ENCODE measurements around the gene CAMK2D.

CAMK2D gene

DNA sequence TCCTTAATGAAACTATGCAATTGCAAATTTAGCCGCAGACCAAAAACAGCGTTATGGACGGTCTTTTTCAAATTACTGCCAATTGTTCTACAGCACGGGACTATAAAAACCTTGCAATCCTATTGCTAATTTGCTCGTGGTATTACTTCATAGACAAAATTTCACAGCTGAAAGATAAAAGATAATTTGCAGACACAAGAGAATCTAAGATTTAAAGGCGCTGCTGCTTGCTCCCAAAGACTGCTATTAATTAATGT is 1.4 kb upstream of the CAMK2D start:
- no peak for DNase-seq (ENCODE audit: low read depth, low spot score)

- peak; percentile 98 for DNase-seq (ENCODE audit: low read depth, low spot score)
These were observed 869 bp upstream of the CAMK2D start for GRCh38 chr4:113762186-113763028.

DNA sequence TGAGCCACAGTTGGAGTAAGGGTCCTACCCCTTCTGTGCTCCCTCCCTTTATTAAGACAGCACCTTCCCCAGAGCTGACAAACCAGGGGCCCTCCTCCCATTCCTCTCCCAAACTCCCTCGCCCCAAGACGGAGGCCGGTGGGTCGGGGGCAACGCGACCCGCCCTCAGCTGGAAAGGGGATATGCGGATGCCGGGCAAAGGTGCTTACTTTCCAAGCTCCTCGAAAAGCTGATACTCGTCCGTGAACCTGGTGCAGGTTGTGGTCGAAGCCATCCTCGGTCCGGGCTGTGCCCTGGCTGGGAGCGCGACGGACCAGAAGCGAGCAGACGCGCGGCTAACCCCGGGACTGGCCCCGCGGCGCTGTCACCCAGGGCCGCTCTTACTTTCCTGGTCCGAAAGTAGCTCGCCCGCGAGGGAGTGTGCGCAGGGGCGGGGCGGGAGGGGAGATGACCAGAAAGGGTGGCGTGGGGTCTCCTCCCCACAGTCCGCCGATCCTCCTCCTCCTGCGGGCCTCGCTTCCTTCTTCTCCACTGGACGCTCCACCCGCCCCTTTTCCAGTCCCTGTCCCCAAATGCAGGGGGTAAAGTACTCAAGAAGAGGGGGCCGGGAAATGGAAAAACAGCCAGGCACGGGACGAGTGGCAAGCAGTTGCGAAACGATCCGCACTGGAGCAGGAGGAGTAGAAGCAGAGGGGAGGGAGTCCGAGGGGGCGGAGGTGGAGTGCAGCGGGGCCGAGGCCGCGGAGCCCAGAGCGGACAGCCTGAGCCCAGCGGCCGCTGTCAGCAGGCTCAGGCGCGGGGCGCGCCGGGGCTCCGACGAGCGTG is 531 bp downstream of the CAMK2D start:
- no peak for DNase-seq (ENCODE audit: low read depth, low spot score)

DNA sequence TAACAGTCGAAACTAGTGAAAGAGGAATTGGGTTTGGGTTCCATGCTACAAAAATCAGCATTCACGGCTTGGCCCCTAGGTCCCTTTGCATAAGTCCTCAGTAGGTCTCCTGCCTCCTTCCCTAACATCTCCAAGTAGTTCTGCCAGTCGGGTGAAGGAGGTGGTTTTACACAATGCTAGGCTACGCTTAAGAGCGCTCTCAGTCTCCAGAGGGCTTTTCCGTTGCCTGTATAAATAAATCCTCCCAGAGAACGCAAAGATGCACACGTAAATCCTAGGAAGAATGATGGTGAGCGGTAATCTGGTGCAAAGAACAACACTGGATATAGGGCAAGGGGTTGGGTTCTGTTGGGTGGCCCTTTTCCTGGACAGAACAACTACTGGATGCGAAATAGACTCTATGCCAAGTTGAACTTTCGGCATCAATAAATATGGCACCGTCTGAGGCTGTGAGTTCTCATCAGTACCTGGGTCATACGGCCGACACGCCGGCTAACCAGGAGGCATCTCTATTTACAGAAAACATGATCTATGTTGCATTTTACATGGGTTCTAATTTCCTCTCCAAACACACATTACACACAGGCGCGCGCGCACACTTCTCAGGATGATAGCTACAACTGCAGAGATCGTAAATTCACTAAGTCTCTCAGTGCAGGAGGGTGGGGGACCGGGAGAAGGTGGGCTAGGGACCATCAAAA is 1.3 kb downstream of the CAMK2D start:
- no peak for DNase-seq (ENCODE audit: low read depth, low spot score)

- no peak for DNase-seq (ENCODE audit: low read depth, low spot score)
These were observed 1.8 kb downstream of the CAMK2D start for GRCh38 chr4:113759696-113760093.

GRCh38 chr4:113758372-113758771 is 3.2 kb downstream of the CAMK2D start:
- DNase-seq (ENCODE audit: low read depth, low spot score): no peak

GRCh38 chr4:113757486-113757885 is 4.1 kb downstream of the CAMK2D start:
- no peak for DNase-seq (ENCODE audit: low read depth, low spot score)

DNA sequence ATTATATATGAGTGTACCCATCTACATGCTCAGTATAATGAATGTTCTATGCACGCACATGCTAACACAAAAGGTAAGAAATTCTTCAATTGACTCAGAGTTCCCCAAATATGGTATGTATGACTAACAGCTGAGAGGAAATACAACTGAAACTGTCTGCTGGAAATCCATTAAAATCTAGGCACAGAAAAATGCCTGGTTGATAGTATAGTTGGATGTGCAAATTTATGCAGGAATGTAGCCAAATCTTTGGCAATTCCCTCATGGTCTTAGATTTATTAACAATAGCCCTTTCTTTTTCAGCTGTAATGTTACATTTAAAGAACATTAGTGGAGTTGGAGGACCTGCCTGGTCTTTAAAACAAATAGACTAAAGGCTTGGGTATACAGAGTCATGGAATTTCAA is 5.5 kb downstream of the CAMK2D start:
- DNase-seq (ENCODE audit: low read depth, low spot score): no peak

DNA sequence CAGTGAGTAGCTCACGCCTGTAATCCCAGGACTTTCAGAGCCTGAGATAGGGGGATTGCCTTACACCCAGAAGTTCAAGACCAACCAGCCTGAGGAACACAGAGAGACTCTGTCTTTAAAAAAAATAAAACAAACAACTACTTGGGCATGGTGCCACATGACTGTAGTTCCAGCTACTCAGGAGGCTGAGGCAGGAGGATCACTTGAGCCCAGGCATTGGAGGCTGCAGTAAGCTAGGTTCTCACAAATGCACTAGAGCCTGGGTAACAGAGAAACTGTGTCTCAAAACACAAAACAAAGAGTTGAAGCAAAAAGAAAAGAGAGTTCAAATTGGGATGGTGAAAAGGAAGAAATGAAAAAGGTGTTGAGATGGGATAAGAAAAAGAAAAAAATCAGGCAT is 10.8 kb downstream of the CAMK2D start:
- DNase-seq (ENCODE audit: low read depth, low spot score): no peak

- no peak for DNase-seq (ENCODE audit: low read depth, low spot score)
These were observed 11.2 kb downstream of the CAMK2D start for GRCh38 chr4:113750296-113750695.

GRCh38 chr4:113749178-113749577 is 12.4 kb downstream of the CAMK2D start:
- DNase-seq (ENCODE audit: low read depth, low spot score): no peak

DNA sequence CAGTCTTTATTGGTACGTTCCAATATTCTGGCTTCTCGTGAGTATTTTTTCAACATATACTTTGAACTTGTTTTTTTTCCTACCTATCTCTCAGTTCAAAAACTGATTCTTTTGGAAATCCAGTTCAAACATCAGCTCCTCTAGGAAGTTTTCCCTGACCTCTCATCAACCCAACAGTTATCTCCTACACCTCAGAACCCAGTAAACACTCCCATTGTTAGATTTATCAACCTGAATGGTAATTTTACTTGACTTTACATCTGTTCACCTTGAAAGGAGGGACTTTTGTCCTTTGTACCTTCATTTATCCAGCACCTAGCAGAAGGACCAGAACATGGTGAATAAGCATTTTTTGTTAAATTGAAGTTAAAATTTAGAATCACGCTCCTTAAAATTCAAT is 13.6 kb downstream of the CAMK2D start:
- no peak for DNase-seq (ENCODE audit: low read depth, low spot score)

DNA sequence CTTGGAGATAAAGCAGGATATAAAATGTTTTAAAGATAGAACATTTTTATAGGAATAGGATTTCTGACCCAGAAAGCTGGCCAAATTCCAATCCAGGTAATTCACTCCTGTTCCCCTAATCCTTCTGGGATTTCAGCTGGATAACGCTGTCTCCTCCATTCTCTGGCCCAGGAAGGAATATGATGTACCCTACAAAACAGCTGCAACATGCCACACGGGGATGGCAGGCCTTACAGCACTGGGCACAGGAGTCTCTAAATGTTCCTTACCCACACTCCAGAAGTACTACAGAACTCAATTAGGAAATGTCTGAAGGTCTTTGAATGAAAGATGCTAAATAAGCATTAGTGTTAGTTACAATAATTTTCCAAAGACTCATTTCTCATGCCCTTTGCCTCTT is 15.8 kb downstream of the CAMK2D start:
- no peak for DNase-seq (ENCODE audit: low read depth, low spot score)

DNA sequence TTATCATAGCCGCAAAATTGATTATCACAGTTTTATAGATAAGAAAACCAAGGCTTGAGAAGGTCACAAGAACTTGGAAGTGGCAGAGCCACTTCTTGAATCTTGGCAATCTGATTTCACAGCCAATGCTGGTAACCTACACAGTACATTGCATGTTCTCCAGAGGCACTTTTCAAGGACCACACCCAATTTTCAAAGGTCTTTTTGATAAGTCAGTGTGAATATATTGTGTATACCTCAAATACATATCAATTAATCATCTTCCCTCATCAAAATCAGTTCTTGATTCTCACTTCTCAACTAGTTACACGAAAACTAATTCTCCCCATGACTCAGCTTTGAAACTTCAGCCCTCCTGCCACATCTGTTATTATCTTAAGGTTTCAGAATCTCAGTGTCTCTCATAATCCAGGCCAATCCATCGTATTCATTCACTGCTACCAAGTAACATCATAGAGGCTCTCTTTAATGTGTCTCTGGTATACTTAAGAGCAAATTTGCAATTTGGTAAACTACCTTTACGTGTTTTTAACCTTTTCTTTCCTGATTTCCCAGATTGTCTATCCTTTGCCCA is 16.8 kb downstream of the CAMK2D start:
- no peak for DNase-seq (ENCODE audit: low read depth, low spot score)

DNA sequence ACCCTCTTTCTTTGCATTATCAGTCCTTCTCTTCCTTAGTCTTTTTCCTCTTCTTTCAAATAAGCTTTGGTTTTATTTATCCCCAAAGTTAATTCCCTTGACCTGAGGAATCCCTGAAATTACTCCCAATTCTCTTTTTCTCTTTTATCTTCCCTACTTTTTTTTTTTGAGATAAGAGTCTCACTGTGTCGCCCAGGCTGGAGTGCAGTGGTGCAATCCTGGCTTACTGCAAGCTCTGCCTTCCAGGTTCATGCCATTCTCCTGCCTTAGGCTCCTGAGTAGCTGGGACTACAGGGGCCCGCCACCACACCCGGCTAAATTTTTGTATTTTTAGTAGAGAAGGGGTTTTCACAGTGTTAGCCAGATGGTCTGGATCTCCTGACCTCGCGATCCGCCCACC is 17.8 kb downstream of the CAMK2D start:
- DNase-seq (ENCODE audit: low read depth, low spot score): no peak

GRCh38 chr4:113742643-113743042 is 18.9 kb downstream of the CAMK2D start:
- DNase-seq (ENCODE audit: low read depth, low spot score): no peak

DNA sequence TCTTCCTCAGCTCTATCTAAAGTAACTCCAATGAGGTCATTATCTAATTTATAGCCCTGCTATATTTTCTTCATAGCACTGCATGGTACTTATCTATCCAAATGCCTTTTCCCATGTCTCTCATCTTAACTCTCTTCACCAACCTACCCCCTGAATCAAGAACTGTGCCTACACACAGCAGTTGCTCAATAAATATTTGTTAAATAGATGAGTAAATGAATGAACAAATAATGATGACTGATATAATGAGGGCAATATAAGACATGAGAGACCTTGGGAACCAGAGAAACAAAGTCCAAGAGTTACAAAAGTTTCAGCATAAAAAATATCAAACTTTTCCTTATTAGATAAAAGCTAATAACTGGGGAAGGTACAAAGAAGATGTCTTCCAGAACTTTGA is 19.6 kb downstream of the CAMK2D start:
- DNase-seq (ENCODE audit: low read depth, low spot score): no peak

DNA sequence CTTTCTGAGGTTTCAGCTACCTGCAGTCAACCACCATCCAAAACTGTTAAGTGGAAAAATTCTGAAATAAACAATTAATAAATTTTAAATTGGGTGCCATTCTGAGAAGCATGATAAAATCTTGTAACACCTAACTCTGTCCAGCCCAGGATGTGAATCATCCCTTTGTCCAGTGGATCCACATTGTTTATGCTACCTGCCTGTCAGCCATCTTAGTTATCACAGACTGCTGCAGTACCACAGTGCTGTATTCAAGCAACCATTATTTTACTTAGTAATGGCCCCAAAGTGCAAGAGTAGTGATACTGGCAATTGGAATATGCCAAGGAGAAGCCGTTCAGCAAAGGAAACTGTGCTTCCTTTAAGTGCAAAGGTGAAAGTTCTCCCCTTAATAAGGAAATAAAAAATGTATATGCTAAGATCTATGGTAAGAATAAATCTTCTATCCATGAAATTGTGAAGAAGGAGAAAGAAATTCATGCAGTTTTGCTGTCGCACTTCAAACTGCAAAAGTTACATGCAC is 20.6 kb downstream of the CAMK2D start:
- DNase-seq (ENCODE audit: low read depth, low spot score): no peak

- no peak for DNase-seq (ENCODE audit: low read depth, low spot score)
These were observed 22.3 kb downstream of the CAMK2D start for GRCh38 chr4:113739197-113739596.

- DNase-seq (ENCODE audit: low read depth, low spot score): no peak
These were observed 23.3 kb downstream of the CAMK2D start for GRCh38 chr4:113738251-113738650.

DNA sequence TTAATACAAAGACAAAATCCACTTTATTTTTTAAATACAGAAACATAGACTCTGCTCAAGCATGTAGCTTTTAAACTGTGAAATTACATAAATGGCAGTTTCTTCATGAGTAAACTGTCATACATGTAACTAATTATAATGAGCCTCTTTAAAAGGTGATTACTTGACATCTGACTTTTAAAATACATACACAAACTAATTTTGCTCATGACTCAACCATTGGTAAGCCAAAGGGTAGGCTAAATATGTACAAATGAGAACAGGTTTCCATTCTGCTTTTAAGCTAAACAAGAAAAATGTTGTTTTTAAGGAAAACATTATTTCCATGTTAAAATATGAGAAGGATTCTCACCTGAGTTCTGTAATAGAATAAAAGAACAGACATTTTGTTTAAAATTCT is 27.9 kb downstream of the CAMK2D start:
- DNase-seq (ENCODE audit: low read depth, low spot score): no peak

- no peak for DNase-seq (ENCODE audit: low read depth, low spot score)
These were observed 28.5 kb downstream of the CAMK2D start for GRCh38 chr4:113732967-113733527.

Data from activated naive CD8-positive, alpha-beta T cell treated with anti-CD3 and anti-CD28 coated beads, Interleukin-2, amount 50 U/mL, for 16 hours (primary cell).